HFF-Myc (cell line): ENCODE measurements around the gene RPP40.

ENCODE experiments used
- DNase-seq: peaks from one replicate; pipeline ENCODE4 v3.0.0-alpha.2; 2011; ENCODE audit warnings: low read depth; ENCODE audit errors: extremely low read depth
- H3K4me3 ChIP-seq: replicated peaks from 2 replicates; pipeline ENCODE4 v1.5.1; 2011; ENCODE audit warnings: low read depth, mild to moderate bottlenecking, control low read depth, low read length
- CTCF ChIP-seq: IDR thresholded peaks from 2 replicates; pipeline ENCODE4 v1.5.1; 2012; ENCODE audit warnings: mild to moderate bottlenecking, low read depth, low read length, control low read depth; ENCODE audit errors: missing control alignments

RPP40 gene

GRCh38 chr6:4981761-4982160, 22.1 kb downstream of the RPP40 start:
- no peak for DNase-seq
- TF ChIP-seq CTCF, result no peak
- H3K4me3 ChIP-seq, result no peak overlapping the region

GRCh38 chr6:4979426-4979825, 24.4 kb downstream of the RPP40 start:
- no peak for DNase-seq
- no peak for TF ChIP-seq CTCF

GRCh38 chr6:4977468-4977867, 26.4 kb downstream of the RPP40 start:
- TF ChIP-seq CTCF, result no peak
- no peak overlapping the region for H3K4me3 ChIP-seq
- DNase-seq, result no peak

More at GRCh38 chr6:4979426-4979825, 24.4 kb downstream of the RPP40 start:
- H3K4me3 ChIP-seq, result no peak overlapping the region

- no peak overlapping the region for H3K4me3 ChIP-seq
- no peak for DNase-seq
- no peak for TF ChIP-seq CTCF
These were observed 28.3 kb downstream of the RPP40 start for GRCh38 chr6:4975506-4975905.

- no peak for TF ChIP-seq CTCF
- DNase-seq, result no peak
- no peak overlapping the region for H3K4me3 ChIP-seq
These were observed 28.9 kb downstream of the RPP40 start for GRCh38 chr6:4974962-4975361.

GRCh38 chr6:4973982-4974745, 29.7 kb downstream of the RPP40 start:
- no peak for TF ChIP-seq CTCF
- DNase-seq, result no peak
- no peak overlapping the region for H3K4me3 ChIP-seq

- TF ChIP-seq CTCF, result no peak
- no peak overlapping the region for H3K4me3 ChIP-seq
- no peak for DNase-seq
These were observed 30.4 kb downstream of the RPP40 start for GRCh38 chr6:4973415-4973814.
